Measurements from ENCODE around the gene KRTAP4-11.
"Not testable (repeated sequence)": the region's sequence is repeated elsewhere in the genome, so short reads cannot be mapped to it uniquely, and the experiment has no call there.

The KRTAP4-11 gene

GRCh38 chr17:41123292-41123990 lies 5.3 kb upstream of the KRTAP4-11 start:
- not testable (repeated sequence) for DNase-seq

GRCh38 chr17:41121742-41122141 lies 3.6 kb upstream of the KRTAP4-11 start:
- no peak for DNase-seq

GRCh38 chr17:41119696-41120690 lies 1.8 kb upstream of the KRTAP4-11 start:
- DNase-seq: not testable (repeated sequence)

- no peak for DNase-seq
Observed at GRCh38 chr17:41118721-41119120, 548 bp upstream of the KRTAP4-11 start.

GRCh38 chr17:41116297-41116696 lies 1.9 kb downstream of the KRTAP4-11 start:
- no peak for DNase-seq

GRCh38 chr17:41111151-41111885 lies 6.9 kb downstream of the KRTAP4-11 start:
- no peak for DNase-seq

GRCh38 chr17:41108728-41109386 lies 9.3 kb downstream of the KRTAP4-11 start:
- not testable (repeated sequence) for DNase-seq

- DNase-seq: no peak
Observed at GRCh38 chr17:41107941-41108450, 10.2 kb downstream of the KRTAP4-11 start.

GRCh38 chr17:41105347-41105746 lies 12.8 kb downstream of the KRTAP4-11 start, which contains the start of gene KRTAP4-9:
TSS of gene KRTAP4-9 (plus strand) at chr17:41105389. CDS start at chr17:41105389, 0 bp downstream.
- DNase-seq: not testable (repeated sequence)

GRCh38 chr17:41104386-41105038 lies 13.7 kb downstream of the KRTAP4-11 start:
- not testable (repeated sequence) for DNase-seq

GRCh38 chr17:41103896-41104295 lies 14.3 kb downstream of the KRTAP4-11 start:
- no peak for DNase-seq

GRCh38 chr17:41101586-41102259 lies 16.4 kb downstream of the KRTAP4-11 start, which contains the start of gene KRTAP4-16:
TSS of gene KRTAP4-16 (minus strand) at chr17:41102209. CDS start at chr17:41102209, 0 bp downstream.
- DNase-seq: no peak

GRCh38 chr17:41099682-41100480 lies 18.3 kb downstream of the KRTAP4-11 start:
- DNase-seq: not testable (repeated sequence)

- no peak for DNase-seq
Observed at GRCh38 chr17:41098481-41098880, 19.7 kb downstream of the KRTAP4-11 start.

GRCh38 chr17:41098042-41098441 lies 20.1 kb downstream of the KRTAP4-11 start, which contains the start of gene KRTAP4-8:
TSS of gene KRTAP4-8 (minus strand) at chr17:41098142. CDS start at chr17:41098084, 58 bp downstream.
- DNase-seq: no peak

- no peak for DNase-seq
Observed at GRCh38 chr17:41096055-41096454, 22.1 kb downstream of the KRTAP4-11 start.

GRCh38 chr17:41088760-41089352 lies 29.3 kb downstream of the KRTAP4-11 start:
- not testable (repeated sequence) for DNase-seq

GRCh38 chr17:41084100-41084856 lies 33.9 kb downstream of the KRTAP4-11 start, which contains the start of gene KRTAP4-7:
TSS of gene KRTAP4-7 (plus strand) at chr17:41084150. CDS start at chr17:41084207, 57 bp downstream.
- DNase-seq: not testable (repeated sequence)
